T follicular helper cell (primary cell): ENCODE measurements around the gene SEC14L6.
"Not testable (repeated sequence)": the region's sequence is repeated elsewhere in the genome, so short reads cannot be mapped to it uniquely, and the experiment has no call there.

ENCODE experiments used
- DNase-seq: peaks from one replicate; pipeline ENCODE4 v3.0.0-alpha.2; 2020; ENCODE audit warnings: low read depth
- total RNA-seq, 2 experiments: gene quantifications; one replicate each; lab custom pipeline; 2026; lab: John Stamatoyannopoulos, UW

SEC14L6 gene
- 0 to 0.18 reads per million in 2 experiments for total RNA-seq

DNA sequence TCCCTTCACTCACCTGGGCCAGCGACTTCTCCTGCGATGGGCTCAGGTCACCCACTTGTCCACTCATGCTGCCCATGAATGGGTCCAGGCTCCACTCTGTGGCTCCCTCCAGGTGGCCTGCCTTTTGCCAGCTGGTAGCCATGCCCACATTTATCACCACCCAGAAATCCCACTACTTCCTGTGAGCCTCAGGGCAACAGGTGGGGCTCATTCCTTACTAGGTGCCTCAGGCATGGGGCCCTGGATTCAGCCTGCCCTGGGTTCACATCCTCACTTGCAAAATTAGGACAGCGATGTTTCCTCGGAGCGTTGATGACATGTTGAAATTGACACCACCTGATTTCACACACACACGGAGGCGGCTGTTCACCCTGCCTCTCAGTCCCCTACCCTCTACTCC lies at the start of gene SEC14L6:
TSS of gene SEC14L6 (minus strand) at position 126 of the 400 bp plus-strand sequence. CDS start at position 67, 59 bp downstream.
- DNase-seq: no peak

DNA sequence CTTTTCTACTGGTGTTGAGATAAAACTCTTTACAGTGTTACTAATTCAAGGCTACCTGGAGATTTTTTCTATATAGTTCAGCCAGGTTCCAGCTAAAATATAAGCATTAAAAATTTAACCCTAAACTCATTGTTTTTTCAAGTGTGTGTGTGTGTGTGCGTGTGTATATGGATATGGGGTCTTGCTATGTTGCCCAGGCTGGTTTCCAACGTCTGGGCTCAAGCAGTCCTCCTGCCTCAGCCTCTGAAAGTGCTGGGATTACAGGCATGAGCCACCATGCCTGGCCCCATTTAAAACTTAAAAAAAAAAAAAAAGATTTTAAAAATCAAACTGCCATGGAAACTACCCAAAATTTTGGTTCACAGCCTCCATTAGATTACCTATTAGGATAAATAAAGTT lies 49.7 kb upstream of the SEC14L6 start:
- DNase-seq: no peak

DNA sequence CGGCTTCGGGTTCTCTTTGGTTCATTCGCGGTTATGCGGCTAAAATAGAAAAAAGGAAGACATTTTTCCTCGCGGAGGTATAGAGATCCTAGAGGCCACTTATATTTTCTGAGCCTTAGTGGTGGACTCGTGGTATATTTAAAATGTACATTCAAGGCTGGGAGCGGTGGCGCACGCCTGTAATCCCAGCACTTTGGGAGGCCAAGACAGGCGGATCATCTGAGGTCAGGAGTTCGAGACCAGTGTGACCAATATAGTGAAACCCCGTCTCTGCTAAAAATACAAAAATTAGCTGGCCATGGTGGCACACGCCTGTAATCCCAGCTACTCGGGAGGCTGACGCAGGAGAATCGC lies 45.8 kb upstream of the SEC14L6 start:
- DNase-seq: not testable (repeated sequence)

DNA sequence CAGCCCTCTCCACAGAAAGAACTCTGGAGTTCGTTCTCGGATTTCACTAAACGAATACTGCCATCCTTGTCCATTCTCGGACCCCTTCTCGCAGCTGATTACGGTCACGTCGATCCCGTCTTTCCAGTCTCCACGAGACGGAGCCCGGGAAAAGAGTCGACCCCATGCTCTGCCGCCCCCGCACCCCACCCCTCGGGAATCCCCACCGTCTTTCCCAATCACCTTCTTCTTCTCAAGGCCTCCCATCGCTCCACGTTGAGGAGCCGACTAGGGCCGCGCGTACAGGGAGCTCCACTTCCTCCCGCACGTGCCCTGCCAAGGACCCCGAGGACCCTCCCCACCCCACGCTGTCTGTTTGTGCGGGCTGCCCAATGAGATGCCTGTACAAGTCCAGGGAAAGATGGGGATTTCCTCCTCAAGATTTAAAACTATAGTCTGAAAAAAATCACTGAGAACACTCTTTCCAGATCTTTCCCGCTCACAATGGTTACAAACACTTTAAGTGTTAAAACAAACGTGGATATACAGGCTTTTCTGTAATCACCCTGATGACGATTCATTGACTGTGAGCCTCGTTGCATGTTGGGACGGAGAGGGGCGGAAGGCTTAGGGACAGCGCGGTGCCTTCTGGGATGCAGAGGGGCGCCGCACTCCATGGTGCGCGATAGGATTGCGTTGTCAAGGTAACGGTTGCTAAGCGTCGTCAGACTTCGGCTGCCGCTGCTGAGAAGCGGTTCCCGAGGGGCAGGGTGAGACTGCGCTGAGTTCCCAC lies 45.2 kb upstream of the SEC14L6 start, which contains the start of gene PES1:
TSS of gene PES1 (minus strand) at position 323 of the 772 bp plus-strand sequence. CDS start at position 246, 77 bp downstream.
- peak; percentile 94 for DNase-seq

DNA sequence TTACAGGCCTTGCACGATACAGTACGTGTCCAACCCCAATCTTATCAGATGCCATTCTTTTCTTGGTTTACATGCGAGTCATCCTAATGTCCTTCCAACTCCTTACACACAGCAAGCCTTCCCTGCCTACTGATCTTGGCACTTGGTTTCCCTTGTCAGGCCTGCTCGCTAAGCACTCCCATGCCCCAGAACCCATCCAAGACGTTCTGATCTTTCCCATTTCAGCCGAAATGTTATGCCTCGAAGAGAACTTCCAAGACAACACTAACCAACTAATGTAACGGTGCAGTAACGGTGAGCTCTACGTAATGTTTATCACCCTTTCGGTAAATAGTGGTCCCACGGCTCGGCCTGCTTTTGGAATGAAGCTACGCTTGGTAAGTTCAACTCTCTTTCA lies 44.6 kb upstream of the SEC14L6 start:
- DNase-seq: no peak

DNA sequence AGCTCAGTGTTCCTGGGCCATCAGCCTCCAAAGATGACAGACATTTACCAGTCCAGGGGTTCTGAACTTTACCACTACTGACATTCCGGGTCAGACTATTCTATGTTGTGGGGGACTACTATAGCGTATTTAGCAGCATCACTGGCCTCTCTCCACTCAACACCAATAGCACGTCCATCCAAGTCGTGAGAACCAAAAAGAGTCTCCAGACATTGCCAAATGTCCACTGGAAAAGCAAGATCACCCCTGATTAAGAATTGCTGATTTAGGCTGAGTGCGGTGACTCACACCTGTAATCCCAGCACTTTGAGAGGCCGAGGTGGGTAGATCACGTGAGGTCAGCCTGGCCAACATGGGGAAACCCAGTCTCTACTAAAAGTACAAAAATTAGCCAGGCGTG lies 39.9 kb upstream of the SEC14L6 start:
- no peak for DNase-seq

DNA sequence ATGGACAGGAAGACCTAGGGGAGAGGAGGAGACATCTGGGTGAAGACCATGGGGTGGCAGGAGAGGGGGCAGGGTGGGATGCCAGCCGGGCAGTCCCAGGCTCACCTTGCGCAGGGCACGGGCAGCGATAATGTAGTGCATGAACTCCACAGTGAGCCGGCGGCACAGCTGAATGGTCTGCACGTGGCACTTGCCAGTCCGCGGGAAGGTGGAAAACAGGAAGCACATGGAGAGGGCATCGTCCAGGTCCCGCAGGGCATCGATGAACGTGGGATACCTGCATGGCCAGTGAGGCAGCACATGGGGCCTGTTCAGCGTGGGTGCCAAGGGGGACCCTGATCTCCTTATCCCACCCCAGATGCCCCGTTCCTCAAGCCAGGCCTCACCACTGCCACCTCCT lies 37.9 kb upstream of the SEC14L6 start:
- DNase-seq: no peak

DNA sequence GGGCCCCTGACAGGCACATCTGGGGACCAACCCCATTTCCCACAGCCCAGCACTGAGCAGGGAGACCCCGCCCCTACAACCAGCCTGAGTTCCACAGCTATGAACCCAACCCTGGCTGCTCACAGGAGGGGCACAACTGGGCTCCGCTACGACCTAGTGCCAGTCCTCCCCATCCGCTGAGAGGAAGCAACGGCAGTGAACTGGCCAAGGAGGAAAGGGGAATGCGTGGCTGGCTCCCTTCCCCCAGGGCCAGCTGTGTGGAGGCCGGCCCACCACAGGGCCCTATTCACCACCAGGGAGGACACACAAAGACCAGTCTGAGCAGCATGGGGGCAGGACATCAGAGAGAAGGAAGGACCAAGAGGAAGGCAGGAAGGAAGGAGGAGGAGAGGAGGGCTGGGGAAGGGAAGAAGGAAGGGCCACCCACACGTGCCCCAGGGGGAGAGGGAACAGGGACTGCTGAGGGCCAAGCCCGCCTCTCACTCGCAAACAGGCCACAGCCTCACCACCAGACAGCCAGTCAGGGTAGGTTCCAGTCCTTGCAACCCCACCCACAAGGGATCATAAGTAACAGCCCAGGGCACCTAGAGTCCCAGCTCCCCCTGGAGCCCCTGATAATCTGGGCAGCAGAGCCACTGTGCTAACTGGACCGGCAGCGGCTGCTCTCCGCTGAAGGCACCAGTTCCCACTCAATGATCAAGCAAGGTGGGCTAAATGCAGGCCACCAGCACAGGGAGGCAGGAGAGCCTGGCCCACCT lies 36.4 kb upstream of the SEC14L6 start:
- DNase-seq: no peak

DNA sequence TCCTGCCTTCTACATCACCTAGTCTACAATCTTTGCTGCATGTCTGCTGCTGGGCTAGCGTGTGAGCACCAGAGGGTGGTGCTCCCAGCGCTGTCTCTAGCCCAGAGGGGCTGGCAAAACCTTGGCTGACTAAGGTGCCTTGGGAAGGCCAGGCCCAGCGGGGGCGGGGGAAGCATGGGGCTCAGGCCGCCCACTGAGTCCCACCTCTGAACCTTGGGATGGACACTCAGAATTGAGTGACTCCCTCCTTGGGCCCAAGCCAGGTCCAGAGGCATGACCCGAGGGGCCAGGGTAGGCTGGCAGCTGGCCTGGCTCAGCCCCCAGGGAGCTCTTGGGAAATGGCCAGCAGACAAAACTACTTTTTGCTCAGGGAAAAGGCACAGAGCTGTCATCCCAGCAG lies 35.5 kb upstream of the SEC14L6 start:
- DNase-seq: no peak

DNA sequence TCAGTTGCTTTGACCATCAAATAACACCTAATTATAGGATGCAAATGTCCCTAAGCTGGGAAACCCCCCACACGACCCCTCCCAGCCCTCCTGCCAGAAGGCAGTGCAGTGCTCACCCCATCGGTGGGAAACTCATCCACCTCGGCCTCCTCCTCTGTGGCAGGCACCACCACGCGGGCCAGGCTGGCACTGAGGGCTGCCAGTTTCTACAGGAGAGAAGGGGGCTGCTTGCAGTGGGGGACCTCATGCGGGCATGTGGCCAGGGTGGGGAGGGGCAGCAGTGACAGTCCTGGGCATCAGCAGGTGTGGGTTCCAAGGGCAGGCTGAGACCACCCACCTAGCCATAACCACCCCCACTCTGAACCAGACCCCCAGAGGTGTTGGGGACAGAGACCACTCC lies 34.4 kb upstream of the SEC14L6 start:
- no peak for DNase-seq

DNA sequence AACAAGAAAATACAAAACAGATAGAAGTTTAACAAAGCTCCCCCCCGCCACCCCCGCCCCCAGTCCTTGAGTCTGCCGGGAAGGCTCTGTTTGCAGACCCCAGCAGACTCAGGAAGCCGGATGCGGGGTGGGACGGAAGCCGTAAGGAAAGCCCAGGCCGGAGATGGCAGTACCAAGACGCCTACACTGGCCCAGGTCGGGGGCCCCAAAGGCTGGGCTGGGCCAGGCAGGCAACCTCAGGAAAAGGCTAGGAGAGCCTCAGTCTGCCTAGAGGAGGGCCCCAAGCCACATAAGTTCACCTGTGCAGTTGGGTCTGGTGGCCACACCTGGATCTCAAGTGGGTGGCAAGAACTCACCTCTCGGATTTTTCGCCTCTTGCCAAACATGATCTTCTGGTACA lies 31.9 kb upstream of the SEC14L6 start:
- DNase-seq: no peak

DNA sequence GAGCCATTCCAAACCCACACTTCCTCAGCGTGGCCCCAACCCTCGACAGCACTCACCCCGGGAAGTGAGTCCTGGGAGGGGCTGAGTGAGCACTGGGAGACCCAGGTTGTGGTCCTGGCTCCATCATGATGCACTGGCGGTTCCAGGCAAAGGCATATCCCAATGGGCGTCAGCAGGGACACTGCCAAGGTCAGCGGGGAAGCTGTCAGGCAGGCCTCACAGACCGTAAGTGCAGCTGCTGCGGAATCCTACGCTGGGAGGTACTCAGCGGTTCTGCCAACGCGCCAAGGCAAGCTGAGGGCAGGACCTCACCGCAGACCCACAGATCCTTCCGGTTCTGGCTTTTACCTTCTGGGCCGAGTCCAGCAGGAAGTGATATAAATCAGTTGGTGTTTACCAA lies 29.3 kb upstream of the SEC14L6 start:
- DNase-seq: no peak

DNA sequence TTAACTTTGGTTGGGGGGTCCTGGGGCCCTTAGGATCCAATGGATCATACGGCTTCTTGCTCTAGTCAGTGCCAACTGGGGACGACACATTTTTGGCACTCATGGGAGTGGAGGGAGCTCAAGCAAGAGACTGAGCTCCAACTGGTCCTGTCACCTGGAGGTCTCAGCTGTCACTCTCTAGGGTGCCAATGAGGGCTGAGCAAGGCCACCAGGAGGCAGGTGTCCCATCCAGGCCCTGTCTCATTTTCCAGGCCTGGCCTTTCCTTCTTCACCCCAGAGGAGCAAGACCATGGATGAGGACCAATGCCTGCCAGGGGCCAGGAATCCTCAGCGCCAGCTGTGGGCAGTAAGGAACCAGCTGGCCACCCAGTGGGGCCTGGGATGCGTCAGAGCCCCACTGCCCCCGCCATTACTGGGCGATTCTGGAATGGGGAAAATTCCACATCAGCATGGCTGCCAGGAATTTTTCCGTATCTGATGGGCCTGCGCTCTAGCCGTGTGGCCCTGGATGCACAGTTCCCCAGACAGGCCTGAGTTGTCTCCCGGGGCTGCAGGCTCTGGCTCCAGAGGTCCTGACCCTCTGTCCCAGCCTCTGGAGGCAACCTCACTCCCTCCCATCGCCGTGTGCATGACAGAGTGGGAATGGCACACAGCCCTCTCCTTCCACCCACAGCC lies 28.6 kb upstream of the SEC14L6 start:
- DNase-seq: no peak

DNA sequence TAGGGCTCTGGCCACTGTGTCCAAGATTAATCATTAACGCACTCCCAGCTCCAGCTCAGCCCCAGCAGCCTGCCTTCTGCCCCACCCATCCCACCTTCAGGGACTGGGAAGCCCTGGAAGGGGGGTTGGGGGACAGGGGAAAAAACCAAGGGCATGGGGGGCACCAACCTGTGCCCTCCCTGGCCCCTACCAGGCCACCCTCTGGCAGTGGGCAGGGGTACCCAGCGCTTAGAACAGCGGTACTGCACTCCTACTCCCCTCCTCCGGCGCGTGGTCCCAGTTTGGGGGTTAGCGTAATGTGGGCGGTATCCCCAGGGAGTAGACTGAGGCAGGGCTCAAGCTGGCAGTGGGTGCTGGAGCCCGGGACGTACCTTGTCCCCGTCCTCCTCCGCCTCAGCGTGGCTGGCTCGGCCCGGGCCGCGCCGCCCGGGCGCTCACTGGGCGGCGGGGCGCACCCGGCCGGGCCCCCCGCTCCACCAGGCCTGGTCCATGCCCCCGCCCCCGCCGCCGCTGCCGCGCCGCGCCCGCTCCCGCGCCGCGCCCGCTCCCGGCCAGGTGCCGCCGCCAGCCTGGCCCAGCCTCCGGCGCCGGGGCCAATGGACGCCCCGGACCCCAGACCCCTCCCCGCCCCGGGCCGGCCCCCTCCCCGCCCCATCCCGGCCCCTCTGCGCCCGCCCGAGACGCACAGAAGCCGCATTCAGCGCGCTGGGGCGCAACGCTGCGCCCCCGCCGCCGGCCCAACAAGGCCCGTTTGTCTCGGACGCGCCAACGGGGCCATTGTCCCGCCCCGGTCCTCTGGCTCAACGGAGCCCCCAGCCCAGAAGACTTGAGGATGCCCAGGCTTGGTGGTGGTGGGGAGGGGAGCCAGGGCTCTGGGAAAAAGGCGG lies 27.8 kb upstream of the SEC14L6 start, which contains the start of gene GAL3ST1:
TSS of gene GAL3ST1 (minus strand) at position 571 of the 887 bp plus-strand sequence. CDS start 17,273 bp downstream, outside the sequence.
- no peak for DNase-seq

DNA sequence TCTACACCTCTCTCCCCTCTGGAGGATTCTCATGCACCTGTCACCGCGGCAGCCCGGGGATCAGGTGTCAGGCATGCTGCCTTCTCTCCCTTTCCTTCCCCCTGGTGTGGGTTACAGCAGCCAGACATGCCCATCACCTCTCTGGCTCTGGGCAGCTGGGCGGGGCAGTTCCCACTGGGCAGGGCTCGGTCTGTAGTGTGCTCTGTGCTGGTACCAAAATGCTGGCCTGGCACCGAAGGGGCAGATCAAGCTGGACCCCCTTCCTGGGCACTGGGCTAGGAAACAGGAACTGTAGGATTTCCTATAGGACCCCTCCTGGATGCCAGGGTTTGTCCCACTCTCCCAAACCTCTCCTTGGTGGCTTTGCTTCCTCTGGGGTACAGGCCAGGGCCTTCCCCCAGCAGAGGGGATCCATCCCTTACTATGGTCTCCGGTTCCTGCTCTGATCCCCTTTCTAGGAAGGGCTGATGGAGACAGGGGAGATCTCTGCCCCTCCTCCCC lies 27.1 kb upstream of the SEC14L6 start:
- no peak for DNase-seq

DNA sequence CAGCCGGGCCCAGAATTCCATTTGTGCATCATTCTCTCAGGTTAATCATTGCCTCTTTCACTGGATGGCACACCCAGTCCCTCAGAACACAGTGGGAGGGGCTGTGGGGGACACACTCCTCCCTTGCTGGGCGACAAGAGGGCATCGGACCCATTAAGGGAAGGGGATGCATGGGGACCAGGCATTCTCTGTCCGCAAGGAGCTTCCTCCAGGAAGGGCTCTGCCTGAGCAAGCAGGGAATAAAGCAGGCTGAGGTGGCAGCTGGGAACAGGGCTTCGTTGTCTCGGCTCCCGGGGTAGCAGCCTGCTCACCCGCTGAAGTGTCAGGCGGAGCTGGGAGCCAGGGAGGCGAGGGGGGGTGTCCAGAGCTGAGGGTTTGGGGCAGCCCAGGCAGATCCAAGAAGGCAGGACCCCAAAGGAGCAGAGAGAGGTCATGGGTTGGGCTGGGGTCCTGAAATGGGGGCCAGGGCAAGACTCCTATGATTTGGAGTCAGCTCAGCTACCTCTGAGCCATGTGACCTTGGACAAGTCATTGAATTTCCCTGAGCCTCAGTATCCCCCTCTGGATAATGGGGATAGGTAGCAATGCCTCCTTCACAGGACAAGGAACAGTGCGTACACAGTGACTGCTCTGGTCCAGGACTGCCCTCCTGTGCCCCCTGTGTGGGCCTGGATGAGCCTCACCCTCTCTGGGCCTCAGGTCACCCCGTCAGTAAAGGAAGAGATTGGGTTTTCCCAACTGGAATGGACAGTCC lies 26.5 kb upstream of the SEC14L6 start:
- no peak for DNase-seq

DNA sequence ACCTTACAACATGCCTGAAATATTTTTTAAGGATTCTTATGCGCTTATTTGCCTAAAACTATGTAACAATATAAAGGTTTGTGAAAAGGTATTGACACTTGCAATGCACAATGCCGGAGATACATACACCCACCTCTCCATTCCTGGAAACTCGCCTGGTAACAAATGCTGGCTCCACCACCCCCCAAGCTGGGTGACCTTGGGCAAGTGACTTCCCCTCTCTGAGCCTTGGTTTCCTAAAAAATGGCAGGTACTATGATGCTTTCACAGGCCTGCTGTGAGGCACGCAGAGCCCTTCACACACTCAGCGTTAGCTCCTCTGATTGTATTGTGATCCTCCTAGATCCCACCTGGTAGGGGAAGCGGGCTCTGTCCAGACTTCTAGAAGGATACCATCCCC lies 25.7 kb upstream of the SEC14L6 start:
- DNase-seq: no peak

DNA sequence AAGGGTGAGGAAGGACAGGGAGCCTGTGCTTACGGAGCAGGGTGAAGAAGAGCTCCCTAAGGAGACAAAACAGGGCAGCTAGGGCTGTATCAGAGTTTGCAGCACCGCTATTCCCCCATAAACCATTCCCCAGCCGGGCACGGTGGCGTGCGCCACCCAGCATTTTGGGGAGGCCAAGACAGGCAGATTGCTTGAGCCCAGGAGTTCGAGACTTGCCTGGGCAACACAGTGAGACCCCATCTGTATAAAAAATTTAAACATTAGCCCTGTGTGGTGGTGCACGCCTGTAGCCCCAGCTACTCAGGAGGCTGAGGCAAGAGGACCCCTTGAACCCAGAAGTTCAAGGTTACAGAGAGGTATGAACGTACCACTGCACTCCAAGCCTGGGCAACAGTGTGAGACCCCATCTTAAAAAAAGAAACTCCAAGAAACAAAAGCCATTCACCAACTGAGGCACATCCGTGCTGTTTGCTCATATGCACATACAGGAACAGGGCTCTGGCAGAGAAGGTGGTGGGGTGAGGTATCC lies 23.2 kb upstream of the SEC14L6 start:
- DNase-seq: no peak

DNA sequence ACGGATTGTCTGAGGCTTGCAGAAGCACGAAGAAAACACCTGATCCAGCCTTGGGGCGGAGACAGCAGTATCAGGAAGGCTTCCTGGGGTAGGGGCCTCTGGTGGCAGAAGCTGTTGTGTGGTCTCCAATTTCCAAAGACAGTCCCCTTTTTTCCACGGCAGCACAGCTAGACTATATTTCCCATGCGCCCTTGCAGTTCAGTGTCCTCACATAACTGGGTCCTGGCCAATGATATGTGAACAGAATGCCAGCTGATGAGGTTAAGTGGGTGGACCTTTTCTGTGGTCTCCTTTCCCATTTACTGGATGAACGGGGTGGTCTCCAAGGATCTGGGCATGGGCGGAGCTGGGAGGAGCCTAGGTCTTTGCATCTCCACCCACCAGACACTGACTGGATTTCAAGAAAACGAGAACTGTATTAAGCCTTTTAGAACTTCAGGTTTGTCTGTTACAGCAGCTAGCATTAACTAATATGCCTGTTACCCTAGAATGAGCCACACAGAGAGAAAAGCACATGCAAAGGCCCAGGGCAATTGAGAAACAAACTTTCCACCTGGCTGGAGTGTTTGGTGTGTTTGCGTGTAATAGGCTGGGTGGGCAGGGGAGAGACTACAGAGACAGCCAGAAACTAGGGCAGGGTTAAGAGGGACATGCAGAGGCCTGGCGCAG lies 21.7 kb upstream of the SEC14L6 start:
- no peak for DNase-seq

DNA sequence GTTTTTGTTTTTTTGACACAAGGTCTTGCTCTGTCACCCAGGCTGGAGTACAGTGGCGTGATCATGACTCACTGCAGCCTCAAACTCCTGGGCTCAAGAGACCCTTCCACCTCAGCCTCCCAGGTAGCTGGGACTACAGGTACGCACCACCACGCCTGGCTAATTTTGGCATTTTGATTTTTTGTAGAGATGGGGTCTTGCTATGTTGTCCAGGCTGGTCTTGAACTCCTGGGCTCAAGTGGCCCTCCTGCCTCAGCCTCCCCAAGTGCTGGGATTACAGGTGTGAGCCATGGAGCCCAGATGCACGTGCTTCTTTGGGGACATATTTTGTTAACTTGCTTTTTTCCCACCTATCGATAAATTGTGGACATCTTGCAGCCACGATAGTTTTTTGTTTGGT lies 20.7 kb upstream of the SEC14L6 start:
- not testable (repeated sequence) for DNase-seq
